Fibroblast of the aortic adventitia (primary cell): ENCODE data around the gene HGF. TPM values are rescaled to one million over a fixed set of nuclear protein-coding genes. Genes with fewer than 3 reads are reported as not detected.

Experiments
- DNase-seq: peaks from one replicate; pipeline ENCODE4 v3.0.0-alpha.2; 2010; ENCODE audit warnings: low read depth
- H3K4me3 ChIP-seq: 2 replicates; pipeline ENCODE4 v1.5.1; 2011; ENCODE audit warnings: low read depth, mild to moderate bottlenecking, control low read depth, low read length, moderate library complexity
- CTCF ChIP-seq: IDR thresholded peaks from 2 replicates; pipeline ENCODE4 v1.5.1; 2011; ENCODE audit warnings: mild to moderate bottlenecking, low read length, control low read depth, inconsistent platforms; ENCODE audit not compliant: insufficient read depth
- total RNA-seq: library from RNA; depleted of rRNA; stranded (reverse); fragments of >200 nt; gene quantifications from 2 replicates; pipeline ENCODE4 v1.2.3, GENCODE V29; 2012; ENCODE audit warnings: low replicate concordance

Gene HGF
- total RNA-seq, 1 donor: 194 TPM

GRCh38 chr7:81775560-81775959 is 5.7 kb upstream of the HGF start:
- no peak for DNase-seq
- no peak for TF ChIP-seq CTCF
- H3K4me3 ChIP-seq: no peak overlapping the region

- no peak overlapping the region for H3K4me3 ChIP-seq
- no peak for TF ChIP-seq CTCF
- DNase-seq: no peak
Measured at GRCh38 chr7:81774551-81774950, 4.7 kb upstream of the HGF start.

GRCh38 chr7:81770728-81771223 is 929 bp upstream of the HGF start:
- TF ChIP-seq CTCF: no peak
- no peak overlapping the region for H3K4me3 ChIP-seq
- DNase-seq: no peak

GRCh38 chr7:81768951-81769778 is 682 bp downstream of the HGF start:
- DNase-seq: peak; percentile 51
- H3K4me3 ChIP-seq: peak overlapping the region; percentile 79
- TF ChIP-seq CTCF: no peak

- peak overlapping the region; percentile 79 for H3K4me3 ChIP-seq
- DNase-seq: peak; percentile 84
- no peak for TF ChIP-seq CTCF
Measured at GRCh38 chr7:81767926-81768325, 1.9 kb downstream of the HGF start.

- no peak overlapping the region for H3K4me3 ChIP-seq
- no peak for TF ChIP-seq CTCF
- no peak for DNase-seq
Measured at GRCh38 chr7:81761821-81762220, 8.0 kb downstream of the HGF start.
